GM12878 (cell line): Measurements from ENCODE around the gene HASPIN.

Experiments used
- ATF7 ChIP-seq: fragments of 450-650 bp; IDR thresholded peaks from 2 replicates; pipeline ENCODE4 v1.6.1; 2016; ENCODE audit warnings: low read depth, mild to moderate bottlenecking
- CBFB ChIP-seq: IDR thresholded peaks from 2 replicates; pipeline ENCODE4 v1.6.1; 2016; ENCODE audit warnings: antibody characterized with exemption, low read depth
- CHD1 ChIP-seq: IDR thresholded peaks from 2 replicates; pipeline ENCODE4 v1.6.1; 2012; ENCODE audit warnings: low read depth, low read length, improper control_type of control experiment
- CREM ChIP-seq: IDR thresholded peaks from 2 replicates; pipeline ENCODE4 v1.6.1; 2014; ENCODE audit warnings: antibody characterized with exemption, low read depth
- EP300 ChIP-seq, 2 experiments: fragments of 150-350 bp in 1 of 2; IDR thresholded peaks; 2 replicates each; pipeline ENCODE4 v1.6.1; 2011 to 2012; ENCODE audit warnings: low read depth in 2 of 2, low read length in 2 of 2, borderline replicate concordance in 1 of 2, improper control_type of control experiment in 1 of 2, inconsistent platforms in 1 of 2; ENCODE audit not compliant: control insufficient read depth in 1 of 2
- HDGF ChIP-seq: fragments of 450-650 bp; IDR thresholded peaks from 2 replicates; pipeline ENCODE4 v1.6.1; 2016; ENCODE audit warnings: antibody characterized with exemption
- MYC ChIP-seq: IDR thresholded peaks from 2 replicates; pipeline ENCODE4 v1.6.1; 2011; ENCODE audit warnings: mild to moderate bottlenecking, low read length, moderate library complexity, inconsistent platforms; ENCODE audit not compliant: insufficient read depth, insufficient replicate concordance, insufficient read length, severe bottlenecking
- POLR2A ChIP-seq: IDR thresholded peaks from 2 replicates; pipeline ENCODE4 v1.6.1; 2011; ENCODE audit warnings: low read depth, mild to moderate bottlenecking, low read length
- SIN3A ChIP-seq: IDR thresholded peaks from 2 replicates; pipeline ENCODE4 v1.6.1; 2012; ENCODE audit warnings: low read depth, low read length, improper control_type of control experiment
- SREBF2 ChIP-seq: IDR thresholded peaks from 2 replicates; pipeline ENCODE4 v1.6.1; 2012; ENCODE audit warnings: mild to moderate bottlenecking, low read length
- TF ChIP-seq, protein P1 (sequence below): fragments of 450-650 bp; IDR thresholded peaks from 2 replicates; pipeline ENCODE4 v1.6.1; 2014; ENCODE audit warnings: mild to moderate bottlenecking
- TF ChIP-seq, protein P2 (sequence below), 3 experiments: IDR thresholded peaks in 2 of 3; conservative IDR thresholded peaks in 1 of 3; 2 replicates each; pipeline ENCODE4 v1.5.1; 2011; ENCODE audit warnings: low read depth in 3 of 3, low read length in 3 of 3, mild to moderate bottlenecking in 3 of 3, control low read depth in 2 of 3, moderate library complexity in 2 of 3, inconsistent platforms in 1 of 3, mixed read lengths in 1 of 3; ENCODE audit not compliant: control insufficient read depth in 2 of 3, insufficient read depth in 1 of 3; ENCODE audit errors: extremely low read depth in 1 of 3
- TF ChIP-seq, protein P3 (sequence below): fragments of 450-650 bp; formaldehyde crosslinking; IDR thresholded peaks from 2 replicates; pipeline ENCODE4 v1.4.0; 2020; ENCODE audit warnings: mild to moderate bottlenecking, moderate library complexity
- TF ChIP-seq, protein P4 (sequence below): fragments of 150-350 bp; IDR thresholded peaks from 2 replicates; pipeline ENCODE4 v1.6.1; 2014; ENCODE audit warnings: mild to moderate bottlenecking, low read depth, low read length

- TF ChIP-seq CREM (no peak), HDGF (no peak), ATF7 (no peak), MYC (no peak), CBFB (no peak), EP300 (IDR thresholded peaks at IDR 0.05; ENCODE audit: borderline replicate concordance in 1 of 2, control insufficient read depth in 1 of 2, low read depth in 2 of 2, low read length in 2 of 2) (no peak), POLR2A (no peak), SREBF2 (no peak), SIN3A (no peak), CHD1 (no peak)
- TF ChIP-seq, protein P1, sequence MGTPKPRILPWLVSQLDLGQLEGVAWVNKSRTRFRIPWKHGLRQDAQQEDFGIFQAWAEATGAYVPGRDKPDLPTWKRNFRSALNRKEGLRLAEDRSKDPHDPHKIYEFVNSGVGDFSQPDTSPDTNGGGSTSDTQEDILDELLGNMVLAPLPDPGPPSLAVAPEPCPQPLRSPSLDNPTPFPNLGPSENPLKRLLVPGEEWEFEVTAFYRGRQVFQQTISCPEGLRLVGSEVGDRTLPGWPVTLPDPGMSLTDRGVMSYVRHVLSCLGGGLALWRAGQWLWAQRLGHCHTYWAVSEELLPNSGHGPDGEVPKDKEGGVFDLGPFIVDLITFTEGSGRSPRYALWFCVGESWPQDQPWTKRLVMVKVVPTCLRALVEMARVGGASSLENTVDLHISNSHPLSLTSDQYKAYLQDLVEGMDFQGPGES = no peak
- TF ChIP-seq, protein P2, sequence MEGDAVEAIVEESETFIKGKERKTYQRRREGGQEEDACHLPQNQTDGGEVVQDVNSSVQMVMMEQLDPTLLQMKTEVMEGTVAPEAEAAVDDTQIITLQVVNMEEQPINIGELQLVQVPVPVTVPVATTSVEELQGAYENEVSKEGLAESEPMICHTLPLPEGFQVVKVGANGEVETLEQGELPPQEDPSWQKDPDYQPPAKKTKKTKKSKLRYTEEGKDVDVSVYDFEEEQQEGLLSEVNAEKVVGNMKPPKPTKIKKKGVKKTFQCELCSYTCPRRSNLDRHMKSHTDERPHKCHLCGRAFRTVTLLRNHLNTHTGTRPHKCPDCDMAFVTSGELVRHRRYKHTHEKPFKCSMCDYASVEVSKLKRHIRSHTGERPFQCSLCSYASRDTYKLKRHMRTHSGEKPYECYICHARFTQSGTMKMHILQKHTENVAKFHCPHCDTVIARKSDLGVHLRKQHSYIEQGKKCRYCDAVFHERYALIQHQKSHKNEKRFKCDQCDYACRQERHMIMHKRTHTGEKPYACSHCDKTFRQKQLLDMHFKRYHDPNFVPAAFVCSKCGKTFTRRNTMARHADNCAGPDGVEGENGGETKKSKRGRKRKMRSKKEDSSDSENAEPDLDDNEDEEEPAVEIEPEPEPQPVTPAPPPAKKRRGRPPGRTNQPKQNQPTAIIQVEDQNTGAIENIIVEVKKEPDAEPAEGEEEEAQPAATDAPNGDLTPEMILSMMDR (IDR thresholded peaks at IDR 0.05 in 2 of 3, conservative IDR thresholded peaks at IDR 0.05 in 1 of 3; ENCODE audit: control insufficient read depth in 2 of 3, extremely low read depth in 1 of 3, insufficient read depth in 1 of 3, low read depth in 3 of 3, low read length in 3 of 3) = no peak
- TF ChIP-seq, protein P3, sequence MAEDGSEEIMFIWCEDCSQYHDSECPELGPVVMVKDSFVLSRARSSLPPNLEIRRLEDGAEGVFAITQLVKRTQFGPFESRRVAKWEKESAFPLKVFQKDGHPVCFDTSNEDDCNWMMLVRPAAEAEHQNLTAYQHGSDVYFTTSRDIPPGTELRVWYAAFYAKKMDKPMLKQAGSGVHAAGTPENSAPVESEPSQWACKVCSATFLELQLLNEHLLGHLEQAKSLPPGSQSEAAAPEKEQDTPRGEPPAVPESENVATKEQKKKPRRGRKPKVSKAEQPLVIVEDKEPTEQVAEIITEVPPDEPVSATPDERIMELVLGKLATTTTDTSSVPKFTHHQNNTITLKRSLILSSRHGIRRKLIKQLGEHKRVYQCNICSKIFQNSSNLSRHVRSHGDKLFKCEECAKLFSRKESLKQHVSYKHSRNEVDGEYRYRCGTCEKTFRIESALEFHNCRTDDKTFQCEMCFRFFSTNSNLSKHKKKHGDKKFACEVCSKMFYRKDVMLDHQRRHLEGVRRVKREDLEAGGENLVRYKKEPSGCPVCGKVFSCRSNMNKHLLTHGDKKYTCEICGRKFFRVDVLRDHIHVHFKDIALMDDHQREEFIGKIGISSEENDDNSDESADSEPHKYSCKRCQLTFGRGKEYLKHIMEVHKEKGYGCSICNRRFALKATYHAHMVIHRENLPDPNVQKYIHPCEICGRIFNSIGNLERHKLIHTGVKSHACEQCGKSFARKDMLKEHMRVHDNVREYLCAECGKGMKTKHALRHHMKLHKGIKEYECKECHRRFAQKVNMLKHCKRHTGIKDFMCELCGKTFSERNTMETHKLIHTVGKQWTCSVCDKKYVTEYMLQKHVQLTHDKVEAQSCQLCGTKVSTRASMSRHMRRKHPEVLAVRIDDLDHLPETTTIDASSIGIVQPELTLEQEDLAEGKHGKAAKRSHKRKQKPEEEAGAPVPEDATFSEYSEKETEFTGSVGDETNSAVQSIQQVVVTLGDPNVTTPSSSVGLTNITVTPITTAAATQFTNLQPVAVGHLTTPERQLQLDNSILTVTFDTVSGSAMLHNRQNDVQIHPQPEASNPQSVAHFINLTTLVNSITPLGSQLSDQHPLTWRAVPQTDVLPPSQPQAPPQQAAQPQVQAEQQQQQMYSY (CRISPR knock-in tag) = no peak
- TF ChIP-seq, protein P4, sequence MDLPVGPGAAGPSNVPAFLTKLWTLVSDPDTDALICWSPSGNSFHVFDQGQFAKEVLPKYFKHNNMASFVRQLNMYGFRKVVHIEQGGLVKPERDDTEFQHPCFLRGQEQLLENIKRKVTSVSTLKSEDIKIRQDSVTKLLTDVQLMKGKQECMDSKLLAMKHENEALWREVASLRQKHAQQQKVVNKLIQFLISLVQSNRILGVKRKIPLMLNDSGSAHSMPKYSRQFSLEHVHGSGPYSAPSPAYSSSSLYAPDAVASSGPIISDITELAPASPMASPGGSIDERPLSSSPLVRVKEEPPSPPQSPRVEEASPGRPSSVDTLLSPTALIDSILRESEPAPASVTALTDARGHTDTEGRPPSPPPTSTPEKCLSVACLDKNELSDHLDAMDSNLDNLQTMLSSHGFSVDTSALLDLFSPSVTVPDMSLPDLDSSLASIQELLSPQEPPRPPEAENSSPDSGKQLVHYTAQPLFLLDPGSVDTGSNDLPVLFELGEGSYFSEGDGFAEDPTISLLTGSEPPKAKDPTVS = no peak
These were observed 35.6 kb upstream of the HASPIN start for GRCh38 chr17:3688027-3688553.
